Measurements from ENCODE around the gene GPR61.

GPR61 gene

GRCh38 chr1:109539676-109540075 lies at the start of gene GPR61:
GPR61 (plus strand) TSS chr1:109539872; CDS start chr1:109543023, 3,151 bp downstream.
- peak in 37 of 58 donors; percentile 13 to 86 (median 53) for DNase-seq

DNA sequence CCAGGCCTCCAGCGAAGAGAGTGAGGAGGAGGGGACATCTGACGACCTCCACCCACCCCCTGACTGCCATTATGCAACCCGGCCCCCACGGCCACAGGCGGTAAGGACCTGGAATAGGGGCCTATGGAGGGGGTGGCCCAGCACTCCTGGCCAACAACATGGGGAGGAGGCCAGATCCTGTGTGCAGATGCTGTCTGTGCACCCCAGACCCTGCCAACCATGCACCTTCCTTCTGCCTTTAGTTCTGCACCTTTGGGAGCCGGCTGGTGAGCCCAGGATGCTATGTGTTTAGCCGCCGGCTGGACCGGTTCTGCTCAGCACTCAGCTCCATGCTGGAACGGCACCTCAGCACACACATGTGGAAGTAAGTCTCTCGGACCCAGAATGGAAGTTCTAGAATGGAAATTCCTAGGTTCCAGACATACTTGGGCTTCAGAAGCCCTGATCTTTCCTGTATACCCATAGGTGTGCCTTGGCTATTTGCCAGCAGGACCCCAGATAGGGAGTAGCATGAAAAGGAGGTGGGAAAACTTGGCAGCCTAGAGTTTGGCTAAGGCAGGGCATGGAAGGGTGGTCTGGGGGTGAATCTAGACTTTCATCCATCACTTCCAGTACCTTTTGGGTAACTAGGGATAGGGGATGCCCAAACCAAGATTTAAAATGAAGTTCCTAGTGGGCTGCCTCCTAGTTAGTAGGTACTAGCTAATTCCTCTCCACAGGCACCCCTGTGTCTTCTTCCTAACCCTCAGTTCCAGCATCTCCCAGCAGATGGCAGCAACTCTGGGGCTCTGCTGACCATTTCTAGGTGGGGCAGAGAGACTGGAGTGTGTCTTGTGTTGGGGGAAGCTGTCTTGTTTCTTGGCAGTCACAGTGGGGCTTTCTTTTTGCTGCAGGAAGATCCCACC lies 49.4 kb upstream of the GPR61 start:
- peak in 49 of 58 donors; percentile 19 to 86 (median 54) for DNase-seq

DNA sequence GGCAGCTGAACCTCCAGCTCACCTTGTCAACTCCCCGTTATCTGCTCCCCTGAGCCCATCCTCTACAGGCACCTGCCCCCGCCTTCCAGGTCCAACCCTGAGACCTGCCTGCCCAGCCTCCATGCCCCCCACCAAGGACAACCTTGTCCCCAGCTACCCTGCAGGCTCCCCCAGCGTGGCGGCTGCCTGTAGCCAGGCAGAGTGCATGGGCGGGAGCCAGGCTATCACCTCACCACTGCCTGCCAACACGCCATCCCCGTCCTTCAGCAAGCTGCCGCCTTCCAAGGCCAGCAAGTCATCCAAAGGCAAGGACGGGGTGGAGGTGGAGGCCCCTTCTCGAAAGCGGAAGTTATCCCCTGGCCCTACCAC lies 48.8 kb upstream of the GPR61 start:
- DNase-seq = no peak

DNA sequence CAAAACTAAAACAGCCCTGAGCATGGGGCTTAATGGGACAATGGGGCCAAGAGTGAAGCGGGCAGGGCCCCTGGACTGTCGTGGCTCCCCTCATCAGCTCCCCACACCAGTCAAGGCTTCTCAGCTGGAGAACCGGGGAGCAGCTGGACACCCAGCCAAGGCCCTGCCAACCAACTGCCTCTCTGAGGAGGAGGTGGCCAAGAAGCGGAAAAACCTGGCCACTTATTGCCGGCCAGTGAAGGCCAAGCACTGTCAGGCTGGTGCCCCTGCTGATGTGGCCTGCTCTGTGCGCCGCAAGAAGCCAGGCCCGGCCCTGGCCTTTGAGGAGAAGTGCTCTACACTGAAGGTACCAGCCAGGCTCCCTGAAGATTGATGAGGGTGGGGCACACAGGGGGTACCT lies 48.3 kb upstream of the GPR61 start:
- no peak for DNase-seq

DNA sequence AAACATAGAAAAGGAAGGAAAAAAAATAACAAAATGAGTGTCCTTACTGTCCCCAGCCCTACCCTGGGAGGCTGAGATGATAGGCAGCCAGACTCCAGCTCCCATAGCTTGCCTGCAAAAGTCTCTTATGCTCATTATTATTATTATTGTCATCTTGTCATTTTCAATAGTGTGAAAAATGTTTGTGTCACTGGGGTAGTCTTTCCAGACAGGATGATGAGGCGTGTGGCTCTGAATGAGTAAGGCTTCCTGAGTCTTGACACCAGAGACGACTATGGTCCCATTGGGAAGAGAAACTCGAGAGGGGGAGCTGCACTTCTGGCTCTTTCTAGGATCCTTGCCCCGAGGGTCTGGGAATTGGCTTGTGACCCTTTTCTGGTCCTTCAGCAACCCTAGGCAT lies 46.9 kb upstream of the GPR61 start:
- no peak for DNase-seq

GRCh38 chr1:109493227-109493626 lies 46.4 kb upstream of the GPR61 start:
- peak in 5 of 58 donors; percentile 19 to 67 (median 35) for DNase-seq

DNA sequence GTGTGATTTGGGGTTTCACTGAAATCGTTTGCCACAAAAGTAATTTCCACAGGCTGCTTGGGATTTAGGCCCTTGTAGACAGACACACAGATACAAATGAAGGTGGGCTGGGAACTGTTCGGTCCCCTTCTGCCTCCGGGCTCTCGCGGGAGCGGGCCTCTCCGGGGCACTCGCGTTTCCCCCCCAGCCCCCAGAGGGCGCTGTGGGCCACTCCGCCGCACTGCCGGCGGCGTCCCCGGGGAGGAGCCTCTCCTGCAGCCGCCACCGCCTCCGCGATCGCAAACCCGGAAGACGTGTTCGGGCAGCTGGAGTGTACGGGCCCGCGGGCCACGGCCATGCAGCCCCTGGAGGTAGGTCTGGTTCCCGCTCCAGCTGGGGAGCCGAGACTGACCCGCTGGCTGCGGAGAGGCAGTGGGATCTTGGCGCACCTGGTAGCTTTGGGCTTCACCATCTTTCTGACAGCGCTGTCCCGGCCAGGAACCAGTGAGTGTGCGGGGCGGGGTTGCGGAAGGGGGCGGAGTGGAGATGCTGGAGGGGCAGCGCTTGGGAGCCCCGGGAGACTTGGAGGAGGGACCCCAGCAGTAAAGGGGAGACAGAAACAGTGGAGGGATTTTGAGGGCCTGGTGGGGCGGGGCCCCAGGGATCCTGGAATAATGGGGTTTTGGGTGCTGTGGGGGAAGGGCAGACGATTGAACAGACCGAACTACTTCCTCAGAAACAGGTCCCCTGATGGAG lies 45.7 kb upstream of the GPR61 start, which contains the start of gene CYB561D1:
Gene CYB561D1, plus strand, starts transcription at position 290 of the 735 bp plus-strand sequence. Its CDS starts 46 bp downstream, at position 336.
- peak in 57 of 58 donors; percentile 20 to 92 (median 78) for DNase-seq

- no peak for DNase-seq
Measured at GRCh38 chr1:109495738-109496137, 43.9 kb upstream of the GPR61 start.

GRCh38 chr1:109497449-109498160 lies 42.1 kb upstream of the GPR61 start:
- peak in 2 of 58 donors; percentile 10 to 14 for DNase-seq

- DNase-seq = peak in 19 of 58 donors; percentile 20 to 81 (median 54)
Measured at GRCh38 chr1:109498161-109498801, 41.4 kb upstream of the GPR61 start.

- peak in 4 of 58 donors; percentile 18 to 63 (median 42) for DNase-seq
Measured at GRCh38 chr1:109499081-109499480, 40.6 kb upstream of the GPR61 start.

DNA sequence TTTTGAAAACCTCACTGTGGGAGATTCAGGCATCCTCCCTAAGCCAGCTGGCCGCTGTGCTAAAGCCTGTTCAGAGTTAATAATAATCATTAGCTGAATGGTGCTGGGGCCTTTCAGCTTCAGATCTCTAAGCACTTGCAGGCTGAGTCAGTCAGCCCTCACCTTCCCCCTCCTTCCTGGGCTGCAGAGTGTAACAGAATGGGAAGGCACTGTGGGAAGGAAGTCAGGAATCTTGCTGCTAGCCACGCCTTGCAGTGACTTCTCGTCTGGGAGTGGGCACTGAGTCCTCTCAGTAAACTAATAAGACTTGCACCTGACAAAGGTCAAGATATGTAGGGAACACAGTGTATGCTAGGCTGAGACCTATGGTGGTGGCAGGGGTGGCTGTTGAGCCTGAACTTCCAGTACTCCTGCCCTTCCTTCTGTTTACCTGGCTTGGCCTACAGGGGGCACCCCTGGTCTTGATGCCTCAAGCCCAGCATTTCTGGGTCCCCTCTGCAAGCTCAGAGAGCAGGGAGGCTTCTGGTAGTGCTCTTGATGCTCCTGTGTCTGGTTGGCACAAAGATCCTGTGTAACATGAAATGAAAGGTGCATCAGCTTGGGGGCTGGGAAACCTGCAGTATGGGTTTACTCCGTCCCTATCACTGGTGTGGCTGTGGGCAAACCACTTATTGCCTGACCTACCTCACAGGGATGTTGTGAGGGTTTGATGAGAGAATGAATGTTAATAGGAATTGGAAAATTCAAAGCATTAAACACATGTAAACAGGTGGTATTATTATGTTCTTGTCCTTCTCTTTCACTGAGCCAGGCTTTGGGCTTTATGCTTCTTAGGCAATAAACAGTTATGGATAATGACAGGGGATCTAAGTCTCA lies 39.8 kb upstream of the GPR61 start:
- peak in 8 of 58 donors; percentile 15 to 46 (median 30) for DNase-seq

- no peak for DNase-seq
Measured at GRCh38 chr1:109500941-109501381, 38.7 kb upstream of the GPR61 start.

DNA sequence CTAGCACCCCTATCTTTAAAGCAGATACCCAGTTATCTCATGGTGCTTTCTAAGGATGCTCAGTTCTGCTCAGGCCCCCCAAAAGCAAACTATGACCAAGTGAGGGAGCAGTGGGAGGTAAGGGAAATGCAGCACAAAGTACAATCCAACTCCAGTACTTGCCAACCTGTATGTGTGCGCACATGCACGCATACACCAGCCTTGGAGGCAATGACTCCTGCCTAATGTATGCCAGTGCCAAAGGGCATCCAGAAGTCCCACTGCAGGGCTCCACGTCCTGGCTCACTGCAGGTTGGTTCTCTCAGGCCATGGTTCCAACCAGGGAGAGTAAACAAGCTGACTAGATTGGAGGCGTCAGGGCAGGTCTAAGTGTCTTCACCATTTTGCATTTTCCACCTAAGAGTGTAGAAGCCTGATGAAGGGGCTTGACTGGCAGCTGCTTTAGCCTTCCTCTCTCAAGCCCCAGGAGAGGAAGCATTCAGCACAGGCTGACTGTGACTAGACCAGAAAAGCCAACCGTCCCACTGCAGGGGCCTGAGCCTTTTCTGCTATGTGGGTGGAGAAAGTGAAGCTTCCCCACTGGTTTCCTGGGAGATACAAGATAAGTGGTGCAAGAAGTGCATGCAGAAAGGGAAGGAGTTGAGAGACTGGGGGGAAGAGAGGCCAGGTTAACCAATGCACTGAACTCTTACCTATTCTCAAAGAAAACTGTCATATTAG lies 37.9 kb upstream of the GPR61 start:
- no peak for DNase-seq

DNA sequence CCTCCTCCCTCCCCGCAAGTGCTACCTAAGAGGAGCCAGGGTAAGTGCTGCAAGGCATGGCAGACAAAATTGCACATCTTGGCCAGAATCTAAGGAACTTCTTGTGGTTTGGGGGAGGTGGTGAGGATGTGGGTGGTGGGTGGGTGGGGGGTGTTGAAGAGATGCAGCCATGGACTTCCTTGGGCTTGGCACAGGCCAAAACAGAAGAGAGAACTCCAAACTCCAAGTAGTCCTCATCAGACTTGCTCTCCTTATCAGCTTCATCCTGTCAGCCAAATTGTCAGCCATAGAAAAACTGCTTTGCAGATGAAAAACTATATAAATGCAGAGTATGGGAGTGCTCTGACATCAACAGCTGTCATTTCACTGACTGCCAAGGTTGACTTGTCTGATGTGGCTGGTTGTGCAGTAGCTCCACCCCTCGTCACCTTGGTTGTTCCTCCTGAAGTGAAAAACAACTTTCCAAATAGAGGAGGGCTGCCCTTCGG lies 37.3 kb upstream of the GPR61 start:
- no peak for DNase-seq

DNA sequence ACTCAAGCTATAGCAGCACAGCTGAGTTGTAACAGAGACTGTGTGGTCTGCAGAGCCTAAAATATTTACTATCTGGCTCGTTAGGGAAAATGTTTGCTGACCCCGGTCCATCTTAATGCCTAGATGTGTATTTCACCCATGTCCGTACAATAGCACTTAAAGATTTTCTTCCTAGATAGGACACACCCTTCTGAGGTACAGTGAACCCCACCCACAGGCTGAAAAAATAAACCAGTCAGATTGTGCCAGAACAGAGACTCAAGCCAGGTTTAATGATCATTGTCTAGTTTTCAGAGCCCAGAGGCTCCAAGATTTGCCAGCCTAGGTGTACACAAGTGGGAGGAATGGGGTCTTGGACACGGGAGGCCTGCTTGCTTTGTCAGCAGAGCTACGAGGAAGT lies 35.7 kb upstream of the GPR61 start:
- no peak for DNase-seq

- no peak for DNase-seq
Measured at GRCh38 chr1:109504974-109505373, 34.7 kb upstream of the GPR61 start.

GRCh38 chr1:109508001-109508872 lies 31.4 kb upstream of the GPR61 start:
- no peak for DNase-seq

Data from anterior cingulate cortex (tissue), 58 donors.